Measurements from ENCODE around the gene APOBEC3G.

APOBEC3G gene

DNA sequence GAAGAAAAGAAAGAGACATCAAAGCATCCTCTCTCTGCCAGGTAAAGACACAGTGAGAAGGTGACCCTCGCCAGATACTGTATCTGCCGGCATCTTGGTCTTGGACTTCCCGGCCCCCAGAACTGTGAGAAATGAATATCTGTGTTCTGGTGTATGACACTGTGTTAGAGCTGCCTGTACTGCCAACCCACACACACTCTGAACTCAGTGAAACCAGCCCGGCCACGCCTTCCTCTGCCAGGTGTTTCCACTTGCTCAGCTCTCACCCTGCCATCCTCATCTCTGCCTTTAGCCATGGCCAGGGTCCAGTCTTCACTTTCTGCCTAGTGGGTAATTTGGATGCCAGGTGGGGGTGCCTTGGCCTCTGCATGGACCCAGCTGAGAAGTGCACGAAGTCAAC lies 51.4 kb downstream of the APOBEC3G start:
- no peak for DNase-seq

DNA sequence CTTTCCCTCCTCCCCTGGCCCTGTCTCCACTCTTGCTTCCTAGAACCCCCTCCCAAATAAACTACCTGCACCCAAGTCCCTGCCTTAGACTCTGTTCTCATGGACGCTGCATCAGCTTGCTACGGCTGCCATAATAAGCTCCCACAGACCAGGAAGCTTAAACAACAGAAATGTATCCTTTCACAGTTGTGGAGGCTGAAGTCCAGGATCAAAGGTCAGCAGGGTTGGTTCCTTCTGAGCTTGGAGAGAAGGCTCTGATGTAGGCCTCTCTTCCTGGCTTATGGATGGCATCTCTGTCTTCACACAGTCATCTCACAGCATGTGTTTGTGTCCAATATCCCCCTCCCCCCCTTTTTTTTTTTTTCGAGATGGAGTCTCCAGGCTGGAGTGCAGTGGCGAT lies 52.0 kb downstream of the APOBEC3G start:
- no peak for DNase-seq

DNA sequence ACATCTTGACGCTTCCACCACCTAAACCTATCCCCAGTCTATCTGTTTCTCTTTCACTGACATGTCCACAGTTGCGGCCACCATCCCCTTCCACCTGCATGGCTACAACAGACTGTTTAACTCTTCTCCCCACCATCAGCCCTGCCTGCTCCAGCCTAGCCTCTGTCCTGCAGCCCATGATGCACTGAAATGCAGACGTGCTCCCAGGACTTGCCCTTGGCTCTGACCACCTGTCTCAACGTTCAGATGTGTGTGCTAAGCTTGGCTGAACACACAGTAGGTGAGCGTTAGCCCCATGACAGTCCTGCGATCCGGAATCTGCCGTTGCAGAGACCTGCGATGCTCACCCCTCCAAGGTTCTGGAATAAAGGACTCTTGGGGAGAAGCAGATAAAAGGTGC lies 52.7 kb downstream of the APOBEC3G start:
- no peak for DNase-seq

DNA sequence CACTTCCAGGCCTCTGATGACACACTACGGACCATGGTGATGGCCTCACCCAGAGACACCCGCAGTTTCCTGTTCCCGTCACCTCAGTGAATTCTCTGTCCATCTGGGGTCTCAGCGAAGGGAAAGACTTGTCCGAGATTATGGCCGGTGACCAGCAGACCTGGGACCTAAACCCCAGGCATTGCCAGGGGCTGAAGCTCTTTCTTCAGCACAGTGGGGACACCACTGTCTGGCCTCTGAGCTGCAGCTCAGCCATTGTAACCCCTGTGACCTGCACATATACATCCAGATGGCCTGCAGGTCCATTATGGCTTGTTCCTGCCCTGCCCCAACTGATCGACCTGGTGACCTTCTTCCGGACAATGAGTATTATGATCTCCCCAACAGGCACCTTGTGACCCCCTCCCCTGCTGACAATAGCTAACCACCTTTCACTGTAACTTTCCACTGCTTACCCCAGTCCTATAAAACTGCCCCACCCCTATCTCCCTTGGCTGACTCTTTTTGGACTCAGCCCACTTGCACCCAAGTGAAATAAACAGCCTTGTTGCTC lies 53.2 kb downstream of the APOBEC3G start:
- DNase-seq = no peak

DNA sequence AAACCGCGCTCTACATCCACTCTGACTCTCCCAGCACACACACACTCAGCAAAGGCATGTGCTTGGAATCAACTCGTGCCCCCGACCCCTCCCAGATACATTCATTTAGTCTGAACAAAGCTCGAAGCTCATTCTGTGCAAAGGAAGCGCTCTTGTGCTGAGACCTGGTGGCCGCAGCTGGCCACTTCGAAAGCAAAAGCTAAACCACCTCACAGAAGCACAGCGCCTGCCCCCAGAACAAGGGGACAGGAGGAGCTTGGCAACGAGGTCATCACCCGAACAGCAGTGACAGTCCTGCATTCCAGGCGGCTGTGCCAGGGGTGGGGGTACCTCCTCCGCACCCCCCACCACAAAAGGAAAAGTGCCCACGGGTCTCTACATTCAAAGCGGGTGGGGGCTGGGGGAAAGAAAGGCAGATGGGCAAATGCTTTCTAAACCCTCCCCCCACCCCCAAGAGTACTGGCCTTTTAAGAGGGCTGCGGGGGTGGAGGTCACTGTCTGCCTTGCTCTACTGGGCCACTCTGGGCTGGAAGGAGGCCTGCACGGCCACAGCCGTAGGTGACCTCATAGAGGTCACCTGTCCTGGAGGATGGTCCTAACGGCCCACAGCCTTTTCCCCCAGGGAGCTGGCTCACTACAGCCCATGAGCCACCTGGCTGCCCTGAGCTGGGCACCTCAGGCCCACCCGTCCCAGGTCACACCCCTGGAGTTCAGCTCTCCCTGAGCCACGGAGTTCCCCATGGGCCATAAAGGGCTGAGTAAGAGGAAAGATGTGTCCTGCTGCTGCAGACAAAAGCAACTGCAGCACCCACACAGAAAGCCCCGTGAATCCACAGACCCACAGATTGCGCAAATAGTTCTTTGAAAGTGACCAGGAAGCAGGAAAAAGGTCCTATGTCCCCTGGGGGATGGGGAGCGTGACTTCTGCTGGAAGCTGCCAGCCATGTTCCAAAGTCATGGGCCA lies 54.1 kb downstream of the APOBEC3G start:
- DNase-seq = no peak

DNA sequence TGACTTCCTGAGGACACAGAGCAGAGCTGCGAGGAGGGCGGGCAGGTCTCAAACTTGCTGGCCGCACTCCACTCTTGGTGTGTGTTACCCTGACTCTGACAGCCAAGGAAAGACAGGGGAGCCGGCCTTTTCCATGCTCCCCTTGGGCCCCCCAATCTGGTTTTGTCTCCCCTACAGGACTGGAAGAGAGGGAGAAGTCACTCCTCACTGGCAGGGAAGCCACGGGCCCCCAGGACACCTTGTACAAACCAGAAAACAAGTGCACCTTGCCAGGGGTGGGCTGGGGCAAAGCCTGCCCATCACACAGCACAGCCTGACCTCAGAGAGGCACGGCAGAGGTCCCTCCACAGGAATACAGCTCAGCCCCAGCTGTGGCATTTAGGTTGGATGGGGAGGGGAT lies 55.2 kb downstream of the APOBEC3G start:
- no peak for DNase-seq

DNA sequence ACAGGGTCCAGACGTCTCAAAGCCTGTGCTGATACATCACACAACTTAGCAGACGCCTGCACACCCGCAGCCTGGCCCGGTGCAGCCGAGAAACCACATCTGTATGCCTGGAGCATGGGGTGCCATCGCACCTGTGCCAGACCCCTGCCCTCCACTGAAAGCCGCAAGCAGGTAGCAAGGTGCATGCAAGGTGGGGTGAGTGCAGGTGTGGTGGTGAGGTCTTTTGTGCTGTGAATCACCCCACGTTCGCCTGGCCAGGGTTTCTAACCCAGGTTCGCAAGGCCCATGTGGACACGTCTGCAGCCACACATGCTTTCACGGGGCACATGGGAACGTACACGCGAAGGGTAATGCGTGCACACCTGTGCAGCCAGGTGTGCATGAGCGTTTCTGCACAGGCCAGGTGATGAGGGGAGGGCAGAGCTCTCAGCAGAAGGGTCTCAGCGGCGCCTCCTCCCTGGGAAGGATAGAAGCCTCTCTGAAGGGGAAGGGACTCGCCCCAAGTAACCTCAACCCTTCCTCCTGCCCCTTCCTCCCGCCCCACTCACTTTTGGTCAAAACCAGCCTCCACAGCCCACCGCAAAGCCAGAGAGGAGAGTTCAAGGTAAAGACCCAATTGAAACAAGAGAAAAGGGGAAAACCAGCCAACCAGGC lies 55.9 kb downstream of the APOBEC3G start:
- no peak for DNase-seq

DNA sequence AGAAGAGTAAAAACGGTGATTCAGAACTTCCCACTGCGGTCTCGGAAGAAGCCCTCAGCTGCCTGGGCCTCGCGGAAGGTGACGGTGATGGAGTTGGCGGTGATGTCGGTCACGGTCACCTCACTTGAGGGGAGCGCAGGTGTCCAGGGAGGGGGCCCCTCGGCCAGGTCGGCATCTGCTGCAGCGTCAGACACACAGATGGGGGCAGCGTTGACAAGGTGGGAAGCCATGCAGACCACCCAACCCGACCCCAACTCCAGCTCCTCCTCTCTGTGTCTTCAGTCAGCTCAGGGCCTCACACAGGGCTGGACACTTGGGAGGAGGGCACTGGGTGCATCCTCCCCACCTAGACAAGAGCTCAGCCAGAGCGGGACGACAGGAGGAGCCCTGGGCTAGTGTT lies 56.8 kb downstream of the APOBEC3G start:
- no peak for DNase-seq

DNA sequence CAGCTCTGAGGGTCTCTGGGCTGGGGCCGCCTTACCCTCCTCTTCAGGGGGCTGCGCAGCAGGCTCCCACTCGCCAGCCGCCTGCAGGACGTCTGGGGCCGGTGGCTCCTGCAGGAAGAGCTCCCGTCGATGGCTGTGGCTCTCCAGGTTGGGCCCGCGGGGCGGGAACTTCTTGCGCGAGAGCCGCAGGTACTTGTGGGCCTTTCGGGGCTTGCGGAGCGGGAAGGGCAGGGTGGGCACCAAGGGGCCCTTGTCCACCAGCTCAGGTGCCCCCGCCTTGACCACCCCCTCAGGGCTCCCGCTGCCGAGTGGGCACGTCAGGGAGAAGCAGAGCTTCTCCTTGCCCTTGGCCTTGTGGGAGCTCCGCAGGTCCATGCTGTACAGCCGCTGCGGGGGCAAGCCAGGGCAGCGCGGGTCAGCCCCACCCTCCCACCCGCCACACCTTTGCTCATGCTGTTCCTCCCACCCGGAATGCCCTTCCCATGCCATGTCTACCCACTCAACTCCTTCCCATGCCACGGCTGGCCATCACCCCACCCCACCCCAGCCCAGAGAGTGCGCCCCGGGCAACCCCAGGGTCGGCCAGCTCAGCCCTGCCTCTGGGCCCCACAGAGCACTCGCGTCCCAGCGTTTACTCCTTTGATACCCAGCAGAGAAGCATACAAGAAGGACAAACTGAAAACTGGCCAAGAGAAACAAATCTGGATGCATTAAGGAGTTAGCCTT lies 57.5 kb downstream of the APOBEC3G start:
- no peak for DNase-seq

DNA sequence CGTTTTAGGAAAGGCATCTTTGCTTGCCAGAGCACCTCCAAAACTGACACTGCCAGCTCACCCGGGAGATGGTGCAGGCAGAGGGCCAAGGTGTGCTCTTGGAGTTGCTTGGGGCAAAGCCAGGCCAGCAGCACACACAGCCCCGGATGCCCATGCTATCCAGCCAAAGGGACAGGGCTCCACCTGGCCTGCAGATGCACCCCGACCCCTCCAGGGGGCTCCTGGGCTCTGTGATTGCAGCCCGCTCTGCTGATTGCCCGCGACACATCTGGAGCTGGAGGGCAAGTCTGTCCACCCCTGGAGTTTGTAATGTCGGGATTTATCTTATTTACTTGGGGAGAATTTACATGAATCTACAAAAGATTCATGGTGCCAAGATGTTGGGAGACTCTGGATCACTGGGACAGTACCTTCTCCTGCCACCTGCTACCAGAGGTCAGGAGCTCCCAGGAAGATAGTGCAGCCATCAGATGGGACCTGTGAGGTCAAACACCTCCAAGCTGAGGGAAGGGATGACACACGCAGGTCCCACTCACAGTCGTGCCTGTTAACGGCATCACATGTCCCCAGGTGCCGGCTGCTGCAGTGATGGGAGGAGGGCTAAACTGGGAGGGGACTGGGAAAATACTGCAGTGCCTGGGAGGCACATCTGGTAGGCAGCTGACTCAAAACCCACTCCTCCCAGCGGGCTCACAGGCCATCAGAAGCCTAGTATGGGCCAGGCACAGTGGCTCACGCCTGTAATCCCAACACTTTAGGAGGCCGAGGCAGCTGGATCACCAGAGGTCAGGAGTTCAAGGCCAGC lies 58.2 kb downstream of the APOBEC3G start:
- DNase-seq = no peak

DNA sequence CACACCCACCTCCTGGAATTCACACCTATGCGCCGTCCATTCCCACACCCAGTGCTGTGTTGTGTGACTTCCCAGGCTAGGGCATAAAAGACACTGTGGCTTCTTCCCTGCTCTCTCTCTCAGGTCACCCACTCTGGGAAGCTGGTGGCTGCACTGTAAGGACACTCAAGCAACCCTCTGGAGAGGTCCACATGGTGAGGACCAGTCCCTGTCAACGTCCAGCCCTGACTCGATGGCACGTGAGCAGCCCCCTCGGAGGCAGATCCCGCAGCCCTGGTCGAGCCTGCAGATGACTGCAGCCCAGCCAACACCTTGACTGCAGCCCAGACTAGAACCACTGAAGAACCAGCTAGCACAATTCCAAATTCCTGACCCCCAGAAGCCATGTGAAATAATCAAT lies 59.2 kb downstream of the APOBEC3G start:
- no peak for DNase-seq

Measured in activated effector memory CD4-positive, alpha-beta T cell treated with Interleukin-2 at 50 U/mL for 16 hours (primary cell).